Measurements from ENCODE around the gene STK32B.

Gene STK32B

GRCh38 chr4:5198656-5199541, 147.6 kb downstream of the STK32B start:
- no peaks in the 10 kb centered on the region for H3K9me3 ChIP-seq (ENCODE audit: severe bottlenecking)
- DNase-seq, result peak; percentile 73
- no peak overlapping the region; the same call in 1 of the 2 replicates for H3K4me3 ChIP-seq (ENCODE audit: low read depth, low read length)
- no peaks in the 10 kb centered on the region for H3K36me3 ChIP-seq
- 0 out of 2 replicates have a peak, but pooled peaks have one; percentile 4 for TF ChIP-seq CTCF (IDR thresholded peaks at IDR 0.05; ENCODE audit: low read depth, low read length)
- no peaks in the 10 kb centered on the region for H3K27me3 ChIP-seq (ENCODE audit: insufficient read depth, low read depth, severe bottlenecking)
- H3K27ac ChIP-seq, result peak overlapping the region; percentile 62

GRCh38 chr4:5199912-5200311, 148.6 kb downstream of the STK32B start:
- DNase-seq, result no peak
- no peaks in the 10 kb centered on the region for H3K36me3 ChIP-seq
- TF ChIP-seq CTCF (IDR thresholded peaks at IDR 0.05; ENCODE audit: low read depth, low read length), result no peak
- no peak overlapping the region for H3K4me3 ChIP-seq (ENCODE audit: low read depth, low read length)
- no peaks in the 10 kb centered on the region for H3K9me3 ChIP-seq (ENCODE audit: severe bottlenecking)
- H3K27me3 ChIP-seq (ENCODE audit: insufficient read depth, low read depth, severe bottlenecking), result no peaks in the 10 kb centered on the region
- H3K27ac ChIP-seq, result no peak overlapping the region

GRCh38 chr4:5200513-5200912, 149.2 kb downstream of the STK32B start:
- no peak for TF ChIP-seq CTCF (IDR thresholded peaks at IDR 0.05; ENCODE audit: low read depth, low read length)
- Histone ChIP-seq H3K4me3 (ENCODE audit: low read depth, low read length) (no peak overlapping the region), H3K9me3 (ENCODE audit: severe bottlenecking) (no peaks in the 10 kb centered on the region), H3K27ac (no peak overlapping the region), H3K27me3 (ENCODE audit: insufficient read depth, low read depth, severe bottlenecking) (no peaks in the 10 kb centered on the region), H3K36me3 (no peaks in the 10 kb centered on the region)
- no peak for DNase-seq

GRCh38 chr4:5203309-5203992, 152.2 kb downstream of the STK32B start:
- no peak for DNase-seq
- Histone ChIP-seq H3K36me3 (no peaks in the 10 kb centered on the region), H3K27me3 (ENCODE audit: insufficient read depth, low read depth, severe bottlenecking) (no peaks in the 10 kb centered on the region), H3K27ac (no peak overlapping the region), H3K9me3 (ENCODE audit: severe bottlenecking) (no peaks in the 10 kb centered on the region), H3K4me3 (ENCODE audit: low read depth, low read length) (no peak overlapping the region)
- no peak for TF ChIP-seq CTCF (IDR thresholded peaks at IDR 0.05; ENCODE audit: low read depth, low read length)

- DNase-seq, result no peak
- no peak overlapping the region for H3K4me3 ChIP-seq (ENCODE audit: low read depth, low read length)
- no peak for TF ChIP-seq CTCF (IDR thresholded peaks at IDR 0.05; ENCODE audit: low read depth, low read length)
- no peaks in the 10 kb centered on the region for H3K9me3 ChIP-seq (ENCODE audit: severe bottlenecking)
- no peaks in the 10 kb centered on the region for H3K36me3 ChIP-seq
- no peaks in the 10 kb centered on the region for H3K27me3 ChIP-seq (ENCODE audit: insufficient read depth, low read depth, severe bottlenecking)
- H3K27ac ChIP-seq, result no peak overlapping the region
These were observed 152.7 kb downstream of the STK32B start for GRCh38 chr4:5203993-5204310.
